HG02759 (cell line): ENCODE data around the gene ERCC5.

ENCODE experiments used
- ATAC-seq: cut with Tn5 transposase; IDR thresholded peaks from one replicate; pipeline ENCODE4 v1.9.1; 2021; ENCODE audit warnings: mild to moderate bottlenecking, moderate library complexity; ENCODE audit not compliant: unreplicated experiment

Gene ERCC5

DNA sequence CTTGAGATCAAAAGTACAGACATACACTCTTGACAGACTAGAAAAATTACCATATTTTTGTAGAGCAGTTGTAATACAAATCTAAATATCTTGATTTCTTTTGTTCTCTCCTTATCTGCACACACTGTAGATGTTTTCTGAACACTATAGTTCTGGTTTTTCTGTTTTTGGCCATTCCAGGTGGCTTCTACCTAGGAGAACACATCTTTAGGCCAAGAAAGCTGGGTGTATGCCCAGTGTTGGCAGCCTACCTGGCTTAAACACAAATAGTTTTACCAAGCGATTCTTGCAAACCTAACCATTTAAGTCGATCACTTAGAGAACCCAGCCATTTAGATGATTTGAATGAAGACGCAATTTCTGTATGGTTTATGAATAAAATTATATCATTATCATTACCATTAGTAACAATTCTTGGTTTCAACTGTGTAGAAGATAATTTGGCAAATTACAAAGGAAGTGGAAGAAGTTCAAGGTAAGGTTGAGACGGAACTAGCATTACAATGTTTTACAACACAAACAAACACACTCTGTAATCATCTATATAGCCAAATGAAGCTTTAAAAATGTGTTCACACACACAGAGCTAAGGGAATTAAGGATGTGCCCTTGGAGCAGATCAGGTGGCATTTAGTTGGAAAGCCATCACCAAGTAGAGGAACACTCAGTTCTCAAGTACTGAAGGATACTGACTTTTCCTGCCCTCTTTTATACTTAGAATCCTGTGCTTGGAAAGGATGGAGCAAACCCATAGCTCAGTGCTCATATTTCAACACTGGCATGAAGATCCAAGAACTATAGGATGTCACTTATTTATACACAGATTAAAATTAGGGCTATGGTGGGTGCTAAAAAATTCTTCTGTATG is 36.2 kb downstream of the ERCC5 start:
- no peak for ATAC-seq

DNA sequence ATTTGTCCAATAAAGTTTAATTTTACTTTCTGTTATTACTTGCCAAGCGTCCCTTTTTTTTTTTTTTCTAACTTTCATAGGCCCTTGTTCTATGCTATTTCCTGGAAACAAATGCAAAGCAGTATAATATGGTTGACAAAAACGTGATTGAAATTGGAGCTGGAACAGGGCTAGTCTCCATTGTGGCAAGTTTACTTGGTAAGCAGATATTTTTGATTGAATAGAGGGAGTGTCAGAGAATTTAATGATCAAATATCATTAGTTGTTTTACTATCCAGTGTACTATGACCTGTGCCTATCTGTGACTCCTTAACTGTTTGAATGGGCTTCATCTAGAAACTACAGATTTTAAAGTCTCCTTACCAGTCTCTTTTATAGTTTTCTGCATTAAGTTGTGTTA is 46.7 kb downstream of the ERCC5 start:
- ATAC-seq, result no peak

DNA sequence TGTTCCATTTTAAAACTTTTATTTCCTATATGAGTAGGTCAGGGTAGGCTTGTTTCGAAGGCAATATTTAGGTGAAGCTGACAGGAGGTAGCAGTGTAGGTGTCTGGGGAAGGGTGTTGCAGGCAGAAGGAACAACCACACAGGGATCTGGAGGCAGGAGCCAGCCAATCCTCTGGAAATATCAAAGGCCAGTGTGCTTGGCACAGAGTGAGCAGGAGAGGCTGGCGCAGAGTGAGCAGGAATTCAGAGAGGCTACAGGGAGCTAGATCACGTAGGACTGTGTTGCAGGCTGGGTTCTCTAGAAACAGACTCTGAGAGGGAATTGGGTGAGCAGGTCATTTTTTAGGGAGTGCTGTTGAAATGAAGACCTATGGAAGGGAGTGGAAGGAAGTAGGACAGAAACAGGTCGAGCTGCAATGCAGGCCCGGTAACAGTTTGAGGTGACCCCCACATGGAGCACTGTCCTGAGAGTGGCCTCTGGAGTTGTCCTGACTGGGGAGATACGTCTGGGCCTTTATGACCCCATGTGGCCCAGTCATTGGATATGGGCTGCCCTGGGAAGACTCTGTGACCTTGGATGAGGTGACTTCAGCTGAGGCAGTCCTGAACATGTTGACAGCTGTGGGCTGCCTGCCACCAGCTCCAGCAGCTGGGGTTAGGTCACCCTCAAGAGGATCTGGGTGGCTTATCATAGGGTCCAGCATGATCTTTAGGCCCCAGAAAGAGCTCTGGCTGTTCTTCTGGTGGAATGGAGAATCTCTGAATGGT is 51.7 kb downstream of the ERCC5 start:
- ATAC-seq, result no peak

DNA sequence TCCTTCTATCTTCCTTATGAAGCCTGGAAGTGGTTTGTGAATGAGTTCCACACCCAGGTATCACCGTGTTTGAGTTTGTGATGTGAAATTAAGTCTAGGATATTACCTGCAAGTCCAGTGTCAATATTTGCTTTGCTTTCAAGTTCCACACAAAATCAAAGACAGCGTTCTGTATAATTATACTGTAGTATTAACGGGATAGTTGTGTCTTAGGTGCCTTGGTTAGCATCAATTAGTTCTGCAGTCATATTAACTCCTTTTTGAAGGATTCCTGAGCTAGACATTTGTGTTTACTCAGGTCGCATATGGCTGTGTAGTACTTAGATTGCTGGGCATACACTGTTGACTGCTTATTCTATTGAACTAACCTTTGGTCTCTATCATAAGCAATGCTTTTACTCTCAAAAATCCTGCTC is 54.4 kb downstream of the ERCC5 start:
- ATAC-seq, result no peak

DNA sequence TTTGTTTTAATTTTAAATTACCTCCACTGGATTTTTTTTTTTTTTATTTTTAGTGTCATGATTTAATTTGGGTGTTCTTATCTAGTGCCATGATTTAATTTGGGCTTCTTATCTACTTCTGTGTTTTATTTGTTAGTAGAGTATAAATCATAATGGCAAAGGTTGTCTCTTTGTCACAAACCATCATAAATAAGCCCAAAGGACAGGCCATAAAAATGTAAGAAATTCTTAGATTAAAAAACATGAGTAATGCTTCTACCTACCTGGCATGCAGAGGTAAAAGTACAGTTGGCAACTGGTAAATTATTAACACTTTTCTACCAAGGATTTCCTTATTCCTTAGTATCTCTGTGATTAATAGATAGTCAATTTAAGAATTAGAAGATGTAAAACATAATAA is 55.2 kb downstream of the ERCC5 start:
- no peak for ATAC-seq

DNA sequence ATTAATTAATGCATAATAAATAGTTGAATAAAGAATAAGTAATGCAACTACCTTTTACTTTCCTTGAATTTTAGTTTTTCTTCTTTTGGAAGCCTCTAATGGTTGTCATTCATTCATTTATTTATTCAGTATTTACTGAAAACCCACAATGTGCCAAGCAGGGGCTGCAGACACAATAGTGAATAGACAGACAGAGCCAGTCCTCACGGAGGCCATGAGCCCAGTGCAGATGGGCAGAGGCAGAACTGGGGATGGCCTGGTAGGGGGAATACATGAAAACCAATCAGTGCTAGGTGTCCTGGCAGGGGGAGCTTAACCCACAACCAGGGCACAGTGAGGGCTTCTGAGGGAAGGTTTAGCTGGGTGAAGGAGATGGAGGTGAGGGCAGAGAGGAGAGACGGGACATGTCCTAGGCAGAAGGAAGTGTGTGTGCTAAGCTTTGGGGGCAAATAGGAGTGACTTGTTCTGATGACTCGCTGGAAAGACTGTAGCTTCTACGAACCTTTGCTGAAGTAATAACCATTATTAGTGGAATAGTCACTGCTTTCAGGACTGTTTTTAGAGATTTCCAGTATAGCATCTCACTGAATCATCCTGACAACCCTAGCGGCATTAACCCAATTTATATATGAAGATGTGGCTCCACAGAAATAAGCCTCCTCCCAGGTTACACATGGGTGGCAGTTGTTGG is 55.9 kb downstream of the ERCC5 start:
- no peak for ATAC-seq

DNA sequence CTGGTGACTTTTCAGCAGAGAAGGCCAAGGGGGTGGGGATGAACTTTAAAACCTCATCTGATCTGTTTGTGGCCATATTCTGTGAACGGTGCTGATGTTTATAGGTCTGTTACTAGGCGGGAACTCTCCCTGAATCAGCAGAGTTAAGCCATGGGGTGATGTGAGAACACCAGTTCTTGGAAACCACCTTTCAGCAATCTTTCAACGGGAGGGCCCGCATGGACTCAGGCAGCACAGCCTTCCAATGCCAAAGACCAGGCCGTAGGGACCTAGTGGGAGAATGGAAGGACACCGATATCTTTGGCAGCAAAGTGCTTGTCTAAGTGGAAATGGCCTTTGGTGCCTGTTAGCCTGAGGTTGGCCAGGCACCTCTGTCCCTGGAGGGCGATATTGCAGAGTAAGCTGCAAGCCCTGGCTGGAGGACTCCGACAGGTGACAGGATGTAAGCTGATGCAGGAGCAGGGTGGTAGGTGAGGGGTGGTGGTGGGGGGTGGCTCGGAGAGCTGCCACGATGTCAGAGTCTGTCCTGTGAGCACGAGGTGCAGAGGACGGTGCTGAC is 57.0 kb downstream of the ERCC5 start:
- ATAC-seq, result no peak

DNA sequence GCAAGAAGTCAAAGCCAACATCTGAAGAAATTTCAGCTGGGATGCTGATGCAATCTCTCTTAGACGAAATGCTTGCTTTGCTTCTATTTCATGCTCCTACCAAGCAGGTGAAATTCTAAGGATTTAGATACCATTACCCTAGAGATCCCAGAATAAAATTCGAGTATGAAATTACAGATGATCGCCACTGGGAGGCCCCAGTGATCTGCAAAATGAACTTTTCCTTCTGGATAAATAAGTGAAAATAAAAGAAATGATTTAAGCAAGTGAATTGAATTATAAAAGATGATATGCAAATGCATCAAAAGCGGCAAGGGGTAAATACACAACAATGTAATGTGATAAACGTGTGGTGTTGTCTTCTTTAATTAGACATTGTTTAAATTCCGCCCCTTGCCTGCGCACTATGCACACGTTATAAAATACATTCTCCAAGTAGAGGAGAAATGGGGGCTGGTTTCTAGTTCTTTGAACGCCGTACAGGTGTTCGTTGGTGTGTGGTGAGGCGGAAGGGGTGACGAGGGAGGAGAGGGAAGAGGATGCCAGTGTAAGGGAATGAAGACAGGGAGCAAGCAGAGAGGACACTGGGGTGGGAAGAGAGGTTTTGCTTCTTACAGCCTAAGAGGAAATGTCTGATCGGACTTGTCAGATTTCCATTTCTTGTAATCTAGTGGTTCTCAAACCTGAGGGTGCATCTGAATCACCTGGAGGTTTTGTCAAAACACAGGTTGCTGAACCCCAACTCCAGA is 58.0 kb downstream of the ERCC5 start:
- ATAC-seq, result no peak

DNA sequence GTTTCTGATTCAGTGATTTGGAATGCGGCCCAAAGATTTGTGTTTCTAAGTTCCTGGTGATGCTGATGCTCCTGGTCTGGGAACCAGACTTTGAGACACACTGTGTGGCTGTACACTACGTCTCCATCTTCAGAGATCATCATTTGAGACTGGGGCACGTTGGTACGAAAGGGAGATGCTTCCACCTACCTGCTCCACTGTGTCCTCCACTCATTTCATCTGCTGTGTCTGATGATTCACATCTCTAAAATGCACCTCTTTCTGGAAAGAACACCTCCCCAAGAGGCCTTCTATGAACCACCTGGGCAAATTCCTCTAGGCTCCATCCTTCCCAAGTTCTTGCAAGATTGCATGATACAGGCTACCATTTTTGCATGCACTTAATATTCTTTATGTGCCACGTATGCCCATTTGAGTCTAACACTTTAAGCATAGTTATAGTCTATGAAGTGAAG is 58.6 kb downstream of the ERCC5 start:
- ATAC-seq, result no peak

DNA sequence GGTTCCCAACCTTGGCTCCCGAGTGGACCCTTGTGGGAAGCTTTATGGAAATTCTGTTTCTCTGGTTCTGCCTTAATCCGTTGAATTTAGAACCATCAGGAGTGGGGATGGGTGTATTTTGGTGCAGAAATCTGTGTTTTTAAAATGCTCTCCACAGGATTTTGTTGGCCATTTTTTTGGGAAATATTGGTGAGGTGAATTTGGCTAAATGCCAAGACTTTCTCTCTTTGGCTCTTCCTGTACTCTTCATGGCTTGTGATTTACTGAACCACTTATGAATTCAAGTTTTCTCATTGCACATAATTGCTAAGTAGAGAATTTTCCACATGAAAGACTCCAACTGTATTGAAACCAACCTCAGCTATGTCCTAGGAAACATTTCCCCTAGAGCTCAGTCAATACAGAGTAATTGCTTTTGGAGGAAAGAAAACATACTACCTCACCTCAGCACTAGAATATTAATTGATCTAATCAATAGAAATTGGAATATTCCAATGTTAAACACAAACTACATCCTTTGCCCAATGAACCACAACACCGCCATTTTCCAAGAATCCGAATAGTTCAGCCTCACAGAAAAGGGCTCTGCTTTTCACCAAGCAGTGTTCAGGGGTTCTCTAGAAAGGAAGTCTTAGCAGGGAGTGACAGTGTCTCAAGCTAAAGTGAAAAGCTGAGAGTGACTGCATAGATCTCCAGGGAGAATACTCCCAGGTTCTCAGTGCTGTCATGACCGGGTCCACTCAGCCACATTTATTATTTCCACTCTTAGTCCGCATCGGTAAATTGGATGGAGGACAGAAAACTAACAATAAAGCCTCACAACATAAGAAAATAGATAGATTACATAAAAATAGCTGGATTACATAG is 60.3 kb downstream of the ERCC5 start:
- ATAC-seq, result no peak

DNA sequence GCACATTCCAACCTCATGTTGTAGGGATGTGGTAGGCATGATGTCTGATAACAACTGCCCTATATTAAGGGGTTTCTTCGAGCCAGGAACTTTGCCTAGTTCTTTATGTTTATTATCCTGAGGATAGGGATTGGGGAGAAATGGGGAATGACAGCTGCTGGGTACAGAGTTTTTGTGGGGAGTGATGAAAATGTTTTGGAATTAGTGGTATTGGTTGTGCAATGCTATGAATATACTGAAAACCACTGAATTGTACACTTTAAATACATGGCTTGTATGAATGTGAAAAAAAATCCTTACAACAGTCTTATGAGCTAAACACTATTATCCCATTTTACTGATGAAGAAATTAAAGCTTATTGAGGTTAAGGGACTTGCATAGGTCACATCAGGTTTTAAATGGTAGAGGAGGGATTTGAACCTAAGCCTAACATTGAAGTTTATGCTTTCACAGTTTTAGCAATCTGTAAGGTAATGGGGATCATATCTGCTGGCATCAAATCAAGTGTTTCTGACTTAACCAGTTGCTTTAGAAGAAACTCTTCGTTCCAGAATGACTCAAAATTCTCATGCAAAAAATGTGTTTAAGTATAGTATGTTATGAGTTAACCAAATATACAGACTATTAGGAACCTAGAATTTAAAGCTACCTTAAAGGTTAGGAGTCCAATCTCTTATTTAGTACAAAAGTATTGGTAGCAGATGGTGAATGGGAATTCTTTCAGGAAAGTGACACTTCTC is 61.4 kb downstream of the ERCC5 start:
- ATAC-seq, result peak; percentile 78

DNA sequence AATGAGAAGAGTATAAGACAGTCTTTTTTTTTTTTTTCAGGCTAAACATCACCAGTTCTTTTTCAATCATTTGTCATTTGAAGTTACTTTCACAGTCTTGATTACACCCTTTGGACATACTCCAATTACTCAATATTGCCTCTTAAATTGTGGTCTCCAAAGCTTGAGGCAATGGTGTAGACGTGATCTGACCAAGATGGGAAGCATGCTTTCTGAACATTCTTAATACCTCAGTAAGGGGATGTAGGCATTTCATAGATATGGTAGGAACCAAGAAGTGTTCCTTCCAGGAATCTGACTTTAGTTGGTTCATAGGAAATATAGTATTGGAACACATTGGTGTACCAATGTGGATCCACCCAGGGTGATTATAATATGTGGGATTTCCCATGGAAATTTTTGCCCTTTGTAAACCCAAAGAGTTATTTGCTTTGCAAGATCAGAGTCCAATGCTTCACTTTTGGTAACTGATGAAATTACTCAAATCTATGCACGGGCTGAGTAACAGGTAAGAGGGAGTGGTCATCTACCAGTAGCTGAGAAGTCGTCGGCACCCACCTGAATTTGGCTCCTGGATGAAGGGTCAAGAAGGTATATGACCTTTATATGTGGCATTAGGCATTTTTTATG is 62.2 kb downstream of the ERCC5 start:
- ATAC-seq, result peak; percentile 7

DNA sequence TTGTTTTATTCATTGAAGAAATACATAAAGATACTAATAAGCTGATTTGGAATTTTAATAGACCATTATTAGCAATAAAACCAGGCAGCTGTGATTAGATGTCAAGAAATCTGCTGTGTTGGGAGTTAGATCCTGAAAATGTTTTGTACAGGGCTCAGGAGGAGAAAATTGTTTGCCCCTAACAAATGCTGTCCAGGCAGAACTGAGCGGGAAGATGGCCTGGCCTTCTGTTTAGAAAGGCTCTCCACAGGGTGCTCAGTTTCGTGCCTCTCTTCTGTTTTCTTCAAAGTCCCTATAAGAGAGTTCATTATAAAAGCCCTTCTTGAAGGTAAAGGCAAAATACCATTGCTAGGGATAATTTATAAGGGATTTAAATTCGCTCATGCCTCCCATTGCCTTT is 64.1 kb downstream of the ERCC5 start:
- ATAC-seq, result no peak

DNA sequence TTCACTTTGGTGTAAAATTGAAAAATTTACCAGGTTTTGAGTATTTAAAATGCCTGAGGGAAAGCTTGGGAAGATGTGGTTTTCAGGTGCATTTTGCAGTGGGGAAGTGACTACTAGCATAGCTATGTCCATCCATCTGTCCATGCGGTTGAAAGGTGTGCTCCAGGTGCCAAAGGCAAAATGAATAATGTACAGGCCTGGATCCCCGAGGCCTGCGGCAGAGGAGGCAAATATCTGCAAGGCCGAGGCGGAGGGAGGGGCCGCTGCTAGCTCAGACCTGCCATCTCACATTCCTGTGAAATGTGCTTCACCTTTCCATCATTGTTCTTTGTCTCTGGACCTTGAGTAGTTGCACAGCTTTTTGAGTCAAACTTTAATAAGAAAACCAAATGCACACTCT is 65.5 kb downstream of the ERCC5 start:
- no peak for ATAC-seq

DNA sequence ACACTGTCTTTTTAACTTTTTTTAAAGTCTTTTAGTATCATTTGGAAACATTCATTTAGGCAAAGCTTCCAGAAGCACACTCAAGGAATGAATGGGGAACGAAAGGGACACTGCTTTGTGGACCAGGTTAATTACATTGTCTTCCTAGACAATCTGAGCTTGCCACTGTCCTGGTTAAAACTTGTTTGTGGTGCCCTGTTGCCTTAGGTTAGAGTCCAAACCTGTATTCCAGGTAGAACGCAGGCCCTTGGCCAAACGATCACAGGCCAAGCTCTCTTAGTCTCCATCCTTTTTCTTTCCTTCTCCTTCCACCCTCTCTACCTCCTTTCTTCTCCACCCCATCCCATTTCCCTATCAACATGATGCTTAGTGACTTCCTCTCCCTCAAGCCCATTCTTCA is 66.8 kb downstream of the ERCC5 start:
- no peak for ATAC-seq

DNA sequence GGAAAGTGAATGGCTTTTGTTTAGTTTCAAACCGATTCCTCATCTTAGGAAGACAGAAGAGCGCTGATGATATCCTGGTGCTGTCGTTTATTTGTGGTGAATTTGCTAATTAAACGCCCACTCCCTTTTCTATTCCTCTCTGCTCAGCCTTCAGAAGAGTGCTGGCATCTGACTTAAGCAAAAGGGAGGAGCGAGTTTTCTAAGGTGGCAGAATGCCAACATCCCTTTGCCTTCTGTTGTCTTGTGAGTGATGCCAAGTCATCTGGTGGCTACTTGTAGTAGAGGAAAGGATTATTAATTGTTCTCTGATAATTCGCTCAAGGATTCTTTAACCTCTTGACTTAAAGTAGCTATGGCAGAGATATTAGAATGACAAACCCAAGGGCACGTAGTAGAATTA is 68.1 kb downstream of the ERCC5 start:
- ATAC-seq, result no peak

DNA sequence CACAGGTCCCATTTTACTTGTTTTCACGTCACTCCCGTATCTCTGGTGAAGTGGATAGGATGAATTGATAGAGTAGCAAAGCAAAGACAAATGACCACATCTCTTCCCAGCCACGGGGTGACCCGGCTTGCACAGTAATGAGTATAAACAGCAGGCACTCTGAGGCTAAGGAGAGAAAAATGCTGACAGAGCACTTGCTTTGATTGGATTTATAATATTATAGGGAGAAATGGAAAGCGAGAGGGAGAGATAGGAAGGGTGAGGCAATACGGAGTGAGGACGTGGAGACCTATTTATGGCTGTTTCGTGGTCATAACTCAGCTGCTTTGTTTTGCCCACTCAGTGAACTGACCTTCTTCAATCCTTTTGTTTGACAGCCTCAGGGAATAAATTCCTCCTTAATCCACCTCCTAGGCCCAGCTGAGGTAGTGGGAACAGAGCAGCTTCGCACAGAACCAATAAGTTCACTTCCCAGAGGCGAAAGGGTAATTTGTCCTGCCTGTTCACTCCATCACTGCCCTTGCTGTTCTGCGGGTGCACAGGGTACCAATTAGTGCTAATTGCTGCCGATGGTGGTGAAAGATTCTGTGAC is 68.6 kb downstream of the ERCC5 start:
- no peak for ATAC-seq

DNA sequence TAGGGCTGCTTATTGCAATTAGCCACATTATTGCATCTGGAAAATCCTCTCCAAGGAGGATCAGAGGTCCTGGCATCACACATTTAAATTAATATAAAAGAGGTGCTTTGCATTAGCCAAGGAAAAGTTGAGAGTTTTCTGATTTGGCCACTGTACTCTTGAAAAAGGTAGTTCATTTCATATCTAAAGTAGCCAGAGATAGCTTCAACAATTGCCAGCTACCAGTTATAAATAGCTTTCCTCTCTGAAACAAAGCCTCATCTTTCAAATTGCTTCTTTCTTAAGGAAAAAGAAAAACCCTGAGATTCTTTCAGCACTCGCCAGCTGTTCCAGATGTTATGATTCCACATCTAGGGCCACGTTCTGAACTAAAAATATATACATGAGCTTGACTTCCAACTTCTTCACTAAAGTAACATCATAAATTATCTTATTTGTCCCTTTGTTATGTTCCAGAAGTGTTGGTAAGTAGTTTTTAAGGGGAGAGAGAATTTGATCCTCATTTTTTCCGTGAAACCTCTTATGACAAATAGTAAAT is 69.6 kb downstream of the ERCC5 start:
- no peak for ATAC-seq
